CD14-positive monocyte (primary cell): ENCODE results near the gene GDF9. TPM values are rescaled to one million over a fixed set of nuclear protein-coding genes. Genes with fewer than 3 reads are reported as not detected.

Source experiments
- DNase-seq, 3 donors: peaks; one replicate each; pipeline ENCODE4 v3.0.0-alpha.2; 2011 to 2022
- H2AFZ ChIP-seq: 2 replicates; pipeline ENCODE4 v1.6.0; 2012; ENCODE audit warnings: mild to moderate bottlenecking, low read depth, low read length, inconsistent platforms; ENCODE audit not compliant: insufficient read depth, poor library complexity, severe bottlenecking
- H3K27ac ChIP-seq, 2 donors: 1 replicate in 1 of 2; 2 replicates in 1 of 2; pipeline ENCODE4 v1.5.1; 2012 to 2013; ENCODE audit warnings: low read length in 2 of 2, control low read depth in 1 of 2, inconsistent platforms in 1 of 2, low read depth in 1 of 2, mild to moderate bottlenecking in 1 of 2
- H3K27me3 ChIP-seq, 2 donors: one replicate each; pipeline versions ENCODE4 v1.6.0 to v1.6.1; 2011 to 2013; ENCODE audit warnings: low read length in 2 of 2; ENCODE audit not compliant: control insufficient read depth in 2 of 2, insufficient read depth in 2 of 2
- H3K36me3 ChIP-seq, 2 donors: replicated peaks in 1 of 2; 1 replicate in 1 of 2; 2 replicates in 1 of 2; pipeline versions ENCODE4 v1.5.1 to v1.6.1; 2012 to 2013; ENCODE audit warnings: low read length in 2 of 2, control low read depth in 1 of 2, inconsistent platforms in 1 of 2, mild to moderate bottlenecking in 1 of 2; ENCODE audit not compliant: insufficient read depth in 2 of 2, control insufficient read depth in 1 of 2
- H3K4me1 ChIP-seq, 2 donors: 1 replicate in 1 of 2; 2 replicates in 1 of 2; pipeline versions ENCODE4 v1.5.1 to v1.6.1; 2012 to 2013; ENCODE audit warnings: low read length in 2 of 2, control low read depth in 1 of 2, inconsistent platforms in 1 of 2, mild to moderate bottlenecking in 1 of 2, moderate library complexity in 1 of 2; ENCODE audit not compliant: insufficient read depth in 2 of 2, control insufficient read depth in 1 of 2
- H3K4me2 ChIP-seq: replicated peaks from 2 replicates; pipeline ENCODE3; 2012; ENCODE audit warnings: low read length, moderate library complexity, mild to moderate bottlenecking; ENCODE audit not compliant: poor library complexity, severe bottlenecking; ENCODE audit errors: extremely low read depth
- H3K4me3 ChIP-seq, 3 experiments: fragments of 200-600 bp in 1 of 3; sonication (generic) in 1 of 3; replicated peaks in 1 of 3; 1 replicate in 2 of 3; 2 replicates in 1 of 3; pipeline ENCODE4 v1.5.1; 2011 to 2013; ENCODE audit warnings: low read length in 3 of 3, mild to moderate bottlenecking in 3 of 3, control low read depth in 2 of 3, low read depth in 2 of 3, inconsistent platforms in 1 of 3, moderate library complexity in 1 of 3
- H3K79me2 ChIP-seq: 2 replicates; pipeline ENCODE4 v1.6.0; 2012; ENCODE audit warnings: mild to moderate bottlenecking, control low read depth, inconsistent platforms, low read length, moderate library complexity; ENCODE audit not compliant: insufficient read depth
- H3K9ac ChIP-seq: 2 replicates; pipeline ENCODE4 v1.6.0; 2017; ENCODE audit warnings: low read length, mild to moderate bottlenecking; ENCODE audit not compliant: insufficient read depth, poor library complexity, severe bottlenecking
- H3K9me3 ChIP-seq, 2 donors: replicated peaks in 1 of 2; 1 replicate in 1 of 2; 2 replicates in 1 of 2; pipeline versions ENCODE4 v1.5.1 to v1.6.1; 2012 to 2013; ENCODE audit warnings: low read length in 2 of 2, control low read depth in 1 of 2; ENCODE audit not compliant: control insufficient read depth in 1 of 2, insufficient read depth in 1 of 2
- H4K20me1 ChIP-seq: 2 replicates; pipeline ENCODE4 v1.6.0; 2012; ENCODE audit warnings: mild to moderate bottlenecking, low read length, control low read depth, moderate library complexity; ENCODE audit not compliant: insufficient read depth
- H3K27ac Mint-ChIP-seq, 7 donors: one replicate each; pipeline ENCODE4 v1.8.0; 2020; ENCODE audit warnings: mild to moderate bottlenecking in 7 of 7, mixed read lengths in 7 of 7, moderate library complexity in 6 of 7, inconsistent platforms in 2 of 7
- H3K27me3 Mint-ChIP-seq, 3 donors: one replicate each; pipeline ENCODE4 v1.8.0; 2021 to 2022; ENCODE audit warnings: low read depth in 3 of 3, mild to moderate bottlenecking in 3 of 3, mixed read lengths in 3 of 3, moderate library complexity in 3 of 3, inconsistent platforms in 1 of 3
- H3K36me3 Mint-ChIP-seq, 2 donors: one replicate each; pipeline ENCODE4 v1.8.0; 2020; ENCODE audit warnings: mixed read lengths in 2 of 2, inconsistent platforms in 1 of 2, mild to moderate bottlenecking in 1 of 2
- H3K4me1 Mint-ChIP-seq: one replicate; pipeline ENCODE4 v1.8.0; 2020; ENCODE audit warnings: mild to moderate bottlenecking, mixed read lengths
- H3K4me3 Mint-ChIP-seq, 2 donors: one replicate each; pipeline ENCODE4 v1.8.0; 2020; ENCODE audit warnings: mild to moderate bottlenecking in 2 of 2, mixed read lengths in 2 of 2, moderate library complexity in 1 of 2
- H3K9me3 Mint-ChIP-seq, 7 donors: one replicate each; pipeline ENCODE4 v1.8.0; 2020 to 2022; ENCODE audit warnings: mixed read lengths in 7 of 7, mild to moderate bottlenecking in 6 of 7, moderate library complexity in 6 of 7, inconsistent platforms in 2 of 7
- CTCF ChIP-seq: fragments of 200-600 bp; IDR thresholded peaks from one replicate; pipeline ENCODE4 v1.8.0; 2022; ENCODE audit warnings: antibody characterized with exemption, mild to moderate bottlenecking
- WGBS: methylation state at CpG from one replicate; pipeline ENCODE4 v1.1.5; 2013; ENCODE audit warnings: missing lambda C conversion rate; ENCODE audit not compliant: insufficient coverage; 5-methylcytosine and 5-hydroxymethylcytosine counted together
- intact Hi-C, 2 donors: fragments of 100-400 bp; cut with micrococcal nuclease; formaldehyde crosslinking; loops; one replicate each; pipeline versions ENCODE4 v1.15.0 to v1.15.1; 2023
- polyA plus RNA-seq, 3 donors: library from polyadenylated mRNA; depleted of rRNA in 1 of 3; unstranded in 2 of 3; stranded (reverse) in 1 of 3; fragments of 300-500 nt in 2 of 3; fragments of >200 nt in 1 of 3; fragmentation: Illumina TruSeq in 2 of 3; gene quantifications; 1 replicate in 2 of 3; 2 replicates in 1 of 3; pipeline ENCODE4 v1.2.3, GENCODE V29; 2012 to 2021

Gene GDF9
- polyA plus RNA-seq, 3 donors: 0.55 TPM; not detected in 2

GRCh38 chr5:132905938-132906337 is 39.7 kb upstream of the GDF9 start:
- intact Hi-C loops: no loop called here
- peaks cover 52% of the 10 kb centered on the region for H4K20me1 ChIP-seq
- H3K4me2 ChIP-seq: no peak overlapping the region
- no peak overlapping the region for H3K4me3 ChIP-seq
- no peak overlapping the region for H2AFZ ChIP-seq
- H3K27me3 ChIP-seq: no peaks in the 10 kb centered on the region
- Mint-ChIP-seq H3K4me1 (peaks cover 5% of the 10 kb centered on the region), H3K27ac (peak overlapping the region in 2 of 7 donors; percentile 55 to 66), H3K9me3 (no peaks in the 10 kb centered on the region), H3K4me3 (no peak overlapping the region), H3K36me3 (peaks cover 47 to 54% of the 10 kb centered on the region in 2 donors), H3K27me3 (no peaks in the 10 kb centered on the region)
- no CpG with 5 or more reads among the region's 2 CpGs for WGBS
- no peaks in the 10 kb centered on the region for H3K4me1 ChIP-seq
- TF ChIP-seq CTCF: peak; percentile 15
- H3K9me3 ChIP-seq: no peaks in the 10 kb centered on the region
- H3K79me2 ChIP-seq: no peaks in the 10 kb centered on the region
- peaks cover 43 to 59% of the 10 kb centered on the region in 2 donors for H3K36me3 ChIP-seq
- peak; percentile 14 to 28 (median 24) for DNase-seq
- H3K9ac ChIP-seq: no peak overlapping the region
- no peak overlapping the region for H3K27ac ChIP-seq

- TF ChIP-seq CTCF: no peak
- Mint-ChIP-seq H3K4me3 (no peak overlapping the region), H3K27me3 (no peaks in the 10 kb centered on the region), H3K36me3 (peaks cover 61 to 67% of the 10 kb centered on the region in 2 donors), H3K27ac (no peak overlapping the region), H3K4me1 (peaks cover 5% of the 10 kb centered on the region), H3K9me3 (no peaks in the 10 kb centered on the region)
- WGBS: no CpG with 5 or more reads among the region's 3 CpGs
- Histone ChIP-seq H3K79me2 (no peaks in the 10 kb centered on the region), H2AFZ (no peak overlapping the region), H3K27ac (no peak overlapping the region), H3K36me3 (peaks cover 58 to 78% of the 10 kb centered on the region in 2 donors), H3K9me3 (no peaks in the 10 kb centered on the region), H3K4me3 (no peak overlapping the region), H3K9ac (no peak overlapping the region), H3K4me2 (no peak overlapping the region), H4K20me1 (peaks cover 28% of the 10 kb centered on the region), H3K4me1 (no peaks in the 10 kb centered on the region), H3K27me3 (no peaks in the 10 kb centered on the region)
- DNase-seq: no peak
- intact Hi-C loops: no loop called here
These were observed 35.5 kb upstream of the GDF9 start for GRCh38 chr5:132901730-132902129.
